Measurements from ENCODE around the gene NELL1.

GRCh38 chr11:20676658-20677057, 7.3 kb downstream of the NELL1 start:
- TF ChIP-seq EZH2 (IDR thresholded peaks at IDR 0.05; ENCODE audit: low read length, missing control alignments) (no peak), CTCF (conservative IDR thresholded peaks at IDR 0.05 in 1 of 2, IDR thresholded peaks at IDR 0.05 in 1 of 2; ENCODE audit: low read depth in 1 of 2, low read length in 2 of 2) (no peak)
